Thyroid gland (tissue), 4 donors: ENCODE results near the gene CRY2. TPM values are rescaled to one million over a fixed set of nuclear protein-coding genes. Genes with fewer than 3 reads are reported as not detected.
"Not testable (repeated sequence)": the region's sequence is repeated elsewhere in the genome, so short reads cannot be mapped to it uniquely, and the experiment has no call there.

Experiments
- DNase-seq, 2 donors: peaks; one replicate each; pipeline ENCODE4 v3.0.0-alpha.2; 2019
- H3K27ac ChIP-seq, 3 donors: fragments of 200-600 bp; sonication (generic); 1 replicate in 2 of 3; 2 replicates in 1 of 3; pipeline ENCODE4 v1.5.1; 2016 to 2019; ENCODE audit warnings: mild to moderate bottlenecking in 1 of 3, moderate library complexity in 1 of 3
- H3K27me3 ChIP-seq: fragments of 200-600 bp; sonication (generic); one replicate; pipeline ENCODE4 v1.5.1; 2019
- H3K36me3 ChIP-seq, 2 donors: fragments of 200-600 bp; sonication (generic); one replicate each; pipeline ENCODE4 v1.5.1; 2016 to 2019
- H3K4me1 ChIP-seq, 2 donors: fragments of 200-600 bp; sonication (generic); one replicate each; pipeline ENCODE4 v1.5.1; 2017 to 2019
- H3K4me3 ChIP-seq, 3 donors: fragments of 200-600 bp; sonication (generic); replicated peaks in 1 of 3; 1 replicate in 2 of 3; 2 replicates in 1 of 3; pipeline ENCODE4 v1.5.1; 2016; ENCODE audit warnings: mild to moderate bottlenecking in 1 of 3
- H3K9me3 ChIP-seq: fragments of 200-600 bp; sonication (generic); one replicate; pipeline ENCODE4 v1.5.1; 2017
- CTCF ChIP-seq, 6 experiments: fragments of 200-600 bp in 3 of 6; fragments of 450-650 bp in 3 of 6; sonication (generic) in 3 of 6; IDR thresholded peaks; one replicate each; pipeline ENCODE4 v1.5.1; 2016 to 2019; ENCODE audit warnings: antibody characterized with exemption in 6 of 6, mild to moderate bottlenecking in 2 of 6, inconsistent platforms in 1 of 6, moderate library complexity in 1 of 6
- POLR2A ChIP-seq, 2 donors: fragments of 450-650 bp; IDR thresholded peaks; one replicate each; pipeline ENCODE4 v1.6.1; 2017; ENCODE audit warnings: antibody characterized with exemption in 2 of 2, mild to moderate bottlenecking in 2 of 2, moderate library complexity in 1 of 2
- WGBS, 2 donors: methylation state at CpG; one replicate each; pipeline ENCODE4 v1.1.5; 2017; 5-methylcytosine and 5-hydroxymethylcytosine counted together
- intact Hi-C: fragments of 100-400 bp; cut with DNase I; formaldehyde crosslinking; loops from one replicate; pipeline ENCODE4 v1.15.1; 2023
- total RNA-seq, 4 donors: library from RNA; depleted of rRNA; stranded (reverse); fragments of >200 nt; gene quantifications; one replicate each; pipeline ENCODE4 v1.2.3, GENCODE V29; 2016

Gene CRY2
- total RNA-seq, 4 donors from 2014 or later = 49.5 to 117 (median 57.8) TPM

- no peak for DNase-seq
- H3K27me3 ChIP-seq = no peaks in the 10 kb centered on the region
- H3K4me1 ChIP-seq = peaks cover 17 to 20% of the 10 kb centered on the region in 2 donors
- no peak overlapping the region for H3K27ac ChIP-seq
- TF ChIP-seq POLR2A (IDR thresholded peaks at IDR 0.05) (no peak), CTCF (IDR thresholded peaks at IDR 0.05) (no peak)
- no CpG with 5 or more reads among the region's 3 CpGs for WGBS, 2 donors
- no peaks in the 10 kb centered on the region for H3K36me3 ChIP-seq
- no peaks in the 10 kb centered on the region for H3K9me3 ChIP-seq
- no peak overlapping the region for H3K4me3 ChIP-seq
- intact Hi-C loops = no loop called here
Observed at GRCh38 chr11:45899086-45899447, 51.8 kb downstream of the CRY2 start.

- WGBS, 2 donors = 1% methylated on average over 17 to 22 of the region's 62 CpGs
Observed at GRCh38 chr11:45899448-45900174, 52.3 kb downstream of the CRY2 start.

GRCh38 chr11:45900175-45900800 lies 53.0 kb downstream of the CRY2 start:
- H3K27me3 ChIP-seq, H3K27ac ChIP-seq, H3K36me3 ChIP-seq, intact Hi-C loops, H3K9me3 ChIP-seq: not testable (repeated sequence)
- Histone ChIP-seq H3K4me3 (peak overlapping the region in 2 of 3 donors; percentile 15 to 54), H3K4me1 (peaks cover 17 to 20% of the 10 kb centered on the region in 2 donors)
- TF ChIP-seq POLR2A (IDR thresholded peaks at IDR 0.05) = peak in 1 of 2 donors; percentile 34
- 7 to 11% methylated on average over 20 to 25 of the region's 59 CpGs for WGBS, 2 donors
- DNase-seq = peak in 1 of 2 donors; percentile 20

More at GRCh38 chr11:45899448-45900174, 52.3 kb downstream of the CRY2 start:
- no peaks in the 10 kb centered on the region for H3K36me3 ChIP-seq
- no peak overlapping the region for H3K27ac ChIP-seq
- no peaks in the 10 kb centered on the region for H3K27me3 ChIP-seq
- TF ChIP-seq POLR2A (IDR thresholded peaks at IDR 0.05) (no peak), CTCF (IDR thresholded peaks at IDR 0.05) (no peak)
- intact Hi-C loops = no loop called here
- peak; percentile 87 to 88 for DNase-seq
- peaks cover 17 to 20% of the 10 kb centered on the region in 2 donors for H3K4me1 ChIP-seq
- no peaks in the 10 kb centered on the region for H3K9me3 ChIP-seq
- peak overlapping the region in 1 of 3 donors; percentile 54 for H3K4me3 ChIP-seq

- no peak for TF ChIP-seq POLR2A (IDR thresholded peaks at IDR 0.05)
- TF ChIP-seq CTCF (IDR thresholded peaks at IDR 0.05) = no peak
- peak; percentile 24 to 32 for DNase-seq
- no peak overlapping the region for H3K27ac ChIP-seq
- H3K27me3 ChIP-seq = no peaks in the 10 kb centered on the region
- H3K4me3 ChIP-seq = peak overlapping the region in 1 of 3 donors; percentile 54
- H3K9me3 ChIP-seq = no peaks in the 10 kb centered on the region
- peaks cover 17 to 20% of the 10 kb centered on the region in 2 donors for H3K4me1 ChIP-seq
- H3K36me3 ChIP-seq = no peaks in the 10 kb centered on the region
- 13 to 23% methylated on average over 8 of the region's 8 CpGs for WGBS, 2 donors
- intact Hi-C loops = no loop called here
Observed at GRCh38 chr11:45900916-45901617, 53.8 kb downstream of the CRY2 start.

GRCh38 chr11:45901626-45902025 lies 54.4 kb downstream of the CRY2 start:
- intact Hi-C loops = no loop called here
- 79 to 94% methylated on average over 2 to 6 of the region's 6 CpGs for WGBS, 2 donors
- Histone ChIP-seq H3K27ac (no peak overlapping the region), H3K9me3 (no peaks in the 10 kb centered on the region), H3K4me1 (peaks cover 17 to 20% of the 10 kb centered on the region in 2 donors), H3K36me3 (no peaks in the 10 kb centered on the region), H3K27me3 (no peaks in the 10 kb centered on the region), H3K4me3 (no peak overlapping the region)
- TF ChIP-seq POLR2A (IDR thresholded peaks at IDR 0.05) (no peak), CTCF (IDR thresholded peaks at IDR 0.05) (no peak)
- DNase-seq = no peak
